GM12891 (cell line): ENCODE results near the gene CCDC3.

Source experiments
- PAX5 ChIP-seq: IDR thresholded peaks from 2 replicates; pipeline ENCODE4 v1.6.1; 2011; ENCODE audit warnings: low read length, moderate library complexity, mild to moderate bottlenecking; ENCODE audit not compliant: insufficient read depth, severe bottlenecking
- POLR2A ChIP-seq: IDR thresholded peaks from 2 replicates; pipeline ENCODE4 v1.6.1; 2011; ENCODE audit warnings: low read depth, low read length, control low read depth
- POLR2AphosphoS5 ChIP-seq: IDR thresholded peaks from 2 replicates; pipeline ENCODE4 v1.6.1; 2011; ENCODE audit warnings: low read depth, low read length, control low read depth
- POU2F2 ChIP-seq: IDR thresholded peaks from 2 replicates; pipeline ENCODE4 v1.6.1; 2011; ENCODE audit warnings: low read depth, mild to moderate bottlenecking, control low read depth, low read length, moderate library complexity
- SPI1 ChIP-seq: IDR thresholded peaks from 2 replicates; pipeline ENCODE4 v1.6.1; 2011; ENCODE audit warnings: low read depth, low read length, control low read depth
- TAF1 ChIP-seq: IDR thresholded peaks from 2 replicates; pipeline ENCODE4 v1.6.1; 2011; ENCODE audit warnings: low read depth, low read length, control low read depth

GRCh38 chr10:12922117-12922900 lies 79.2 kb downstream of the CCDC3 start:
- TF ChIP-seq POLR2AphosphoS5 (no peak), TAF1 (no peak), SPI1 (no peak), POLR2A (no peak), POU2F2 (no peak), PAX5 (no peak)
